ENCODE results near the gene MORC2. TPM values are rescaled to one million over a fixed set of nuclear protein-coding genes. Genes with fewer than 3 reads are reported as not detected.

MORC2 gene
- total and polyA plus RNA-seq, 2 of the 13 experiments (the other 11 are each of a cell fraction or from before 2014, with no cell fraction given), result 11.9 to 18.3 TPM

DNA sequence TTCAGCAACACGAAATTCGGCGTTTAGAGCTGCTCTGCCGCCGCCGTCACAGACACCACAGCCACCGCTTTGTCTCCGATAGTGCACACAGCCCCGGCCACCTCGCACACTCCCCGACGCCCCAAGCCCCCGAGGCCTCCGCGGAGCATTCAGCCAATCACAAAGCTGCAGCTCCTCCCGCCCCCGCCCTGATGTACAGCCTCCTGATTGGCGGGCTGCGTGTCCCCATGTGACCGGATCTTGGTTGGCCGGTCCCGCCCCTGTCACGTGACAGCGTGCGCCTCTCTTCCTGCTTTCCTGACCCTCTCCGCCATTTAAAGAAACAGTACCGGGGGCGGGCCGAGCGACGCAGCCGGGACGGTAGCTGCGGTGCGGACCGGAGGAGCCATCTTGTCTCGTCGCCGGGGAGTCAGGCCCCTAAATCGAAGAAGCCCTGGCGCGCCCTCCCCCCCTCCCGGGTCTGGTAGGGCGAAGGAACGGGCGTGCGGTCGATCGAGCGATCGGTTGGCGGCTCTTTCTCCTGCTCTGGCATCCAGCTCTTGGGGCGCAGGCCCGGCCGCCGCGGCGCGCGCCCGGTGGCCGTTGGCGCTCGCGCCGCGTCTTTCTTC, 454 bp upstream of the MORC2 start, which contains the start of gene TUG1 (continued):
- TF ChIP-seq, protein P1, sequence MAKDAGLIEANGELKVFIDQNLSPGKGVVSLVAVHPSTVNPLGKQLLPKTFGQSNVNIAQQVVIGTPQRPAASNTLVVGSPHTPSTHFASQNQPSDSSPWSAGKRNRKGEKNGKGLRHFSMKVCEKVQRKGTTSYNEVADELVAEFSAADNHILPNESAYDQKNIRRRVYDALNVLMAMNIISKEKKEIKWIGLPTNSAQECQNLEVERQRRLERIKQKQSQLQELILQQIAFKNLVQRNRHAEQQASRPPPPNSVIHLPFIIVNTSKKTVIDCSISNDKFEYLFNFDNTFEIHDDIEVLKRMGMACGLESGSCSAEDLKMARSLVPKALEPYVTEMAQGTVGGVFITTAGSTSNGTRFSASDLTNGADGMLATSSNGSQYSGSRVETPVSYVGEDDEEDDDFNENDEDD (CRISPR knock-in tag; IDR thresholded peaks at IDR 0.05; ENCODE audit: borderline replicate concordance), result peak; percentile 63; the same call in 1 of the 2 replicates
- TF ChIP-seq RXRB (CRISPR knock-in tag; IDR thresholded peaks at IDR 0.05; ENCODE audit: borderline replicate concordance) (peak; percentile 49; the same call in 1 of the 2 replicates), ZNF790 (CRISPR knock-in tag; IDR thresholded peaks at IDR 0.05; ENCODE audit: borderline replicate concordance) (peak; percentile 60; the same call in 1 of the 2 replicates), PAF1 (CRISPR knock-in tag; IDR thresholded peaks at IDR 0.05) (no peak), SKI (IDR thresholded peaks at IDR 0.05; ENCODE audit: partially characterized antibody) (peak; percentile 24), ZNF33A (CRISPR knock-in tag; IDR thresholded peaks at IDR 0.05; ENCODE audit: borderline replicate concordance) (no peak), ZNF768 (CRISPR knock-in tag; IDR thresholded peaks at IDR 0.05) (no peak), AGO2 (optimal IDR thresholded peaks at IDR 0.05; ENCODE audit: low read depth, low read length) (peak; percentile 79), ZNF841 (CRISPR knock-in tag; IDR thresholded peaks at IDR 0.05; ENCODE audit: borderline replicate concordance) (0 out of 2 replicates have a peak, but pooled peaks have one; percentile 55), NFYC (CRISPR knock-in tag; IDR thresholded peaks at IDR 0.05) (peak; percentile 92), ZNF205 (CRISPR knock-in tag; IDR thresholded peaks at IDR 0.05) (peak; percentile 78), NR1H2 (CRISPR knock-in tag; IDR thresholded peaks at IDR 0.05; ENCODE audit: borderline replicate concordance, low read depth) (0 out of 2 replicates have a peak, but pooled peaks have one; percentile 49), TP53 (CRISPR knock-in tag; conservative IDR thresholded peaks at IDR 0.05) (no peak)
- TF ChIP-seq, protein P2, sequence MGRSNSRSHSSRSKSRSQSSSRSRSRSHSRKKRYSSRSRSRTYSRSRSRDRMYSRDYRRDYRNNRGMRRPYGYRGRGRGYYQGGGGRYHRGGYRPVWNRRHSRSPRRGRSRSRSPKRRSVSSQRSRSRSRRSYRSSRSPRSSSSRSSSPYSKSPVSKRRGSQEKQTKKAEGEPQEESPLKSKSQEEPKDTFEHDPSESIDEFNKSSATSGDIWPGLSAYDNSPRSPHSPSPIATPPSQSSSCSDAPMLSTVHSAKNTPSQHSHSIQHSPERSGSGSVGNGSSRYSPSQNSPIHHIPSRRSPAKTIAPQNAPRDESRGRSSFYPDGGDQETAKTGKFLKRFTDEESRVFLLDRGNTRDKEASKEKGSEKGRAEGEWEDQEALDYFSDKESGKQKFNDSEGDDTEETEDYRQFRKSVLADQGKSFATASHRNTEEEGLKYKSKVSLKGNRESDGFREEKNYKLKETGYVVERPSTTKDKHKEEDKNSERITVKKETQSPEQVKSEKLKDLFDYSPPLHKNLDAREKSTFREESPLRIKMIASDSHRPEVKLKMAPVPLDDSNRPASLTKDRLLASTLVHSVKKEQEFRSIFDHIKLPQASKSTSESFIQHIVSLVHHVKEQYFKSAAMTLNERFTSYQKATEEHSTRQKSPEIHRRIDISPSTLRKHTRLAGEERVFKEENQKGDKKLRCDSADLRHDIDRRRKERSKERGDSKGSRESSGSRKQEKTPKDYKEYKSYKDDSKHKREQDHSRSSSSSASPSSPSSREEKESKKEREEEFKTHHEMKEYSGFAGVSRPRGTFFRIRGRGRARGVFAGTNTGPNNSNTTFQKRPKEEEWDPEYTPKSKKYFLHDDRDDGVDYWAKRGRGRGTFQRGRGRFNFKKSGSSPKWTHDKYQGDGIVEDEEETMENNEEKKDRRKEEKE (IDR thresholded peaks at IDR 0.05), result no peak
- TF ChIP-seq, protein P3, sequence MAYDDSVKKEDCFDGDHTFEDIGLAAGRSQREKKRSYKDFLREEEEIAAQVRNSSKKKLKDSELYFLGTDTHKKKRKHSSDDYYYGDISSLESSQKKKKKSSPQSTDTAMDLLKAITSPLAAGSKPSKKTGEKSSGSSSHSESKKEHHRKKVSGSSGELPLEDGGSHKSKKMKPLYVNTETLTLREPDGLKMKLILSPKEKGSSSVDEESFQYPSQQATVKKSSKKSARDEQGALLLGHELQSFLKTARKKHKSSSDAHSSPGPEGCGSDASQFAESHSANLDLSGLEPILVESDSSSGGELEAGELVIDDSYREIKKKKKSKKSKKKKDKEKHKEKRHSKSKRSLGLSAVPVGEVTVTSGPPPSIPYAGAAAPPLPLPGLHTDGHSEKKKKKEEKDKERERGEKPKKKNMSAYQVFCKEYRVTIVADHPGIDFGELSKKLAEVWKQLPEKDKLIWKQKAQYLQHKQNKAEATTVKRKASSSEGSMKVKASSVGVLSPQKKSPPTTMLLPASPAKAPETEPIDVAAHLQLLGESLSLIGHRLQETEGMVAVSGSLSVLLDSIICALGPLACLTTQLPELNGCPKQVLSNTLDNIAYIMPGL (CRISPR knock-in tag; IDR thresholded peaks at IDR 0.05; ENCODE audit: borderline replicate concordance in 1 of 2, low read depth in 1 of 2), result peak; percentile 69 to 76; a peak in 3 of 4 replicates
- TF ChIP-seq, protein P4, sequence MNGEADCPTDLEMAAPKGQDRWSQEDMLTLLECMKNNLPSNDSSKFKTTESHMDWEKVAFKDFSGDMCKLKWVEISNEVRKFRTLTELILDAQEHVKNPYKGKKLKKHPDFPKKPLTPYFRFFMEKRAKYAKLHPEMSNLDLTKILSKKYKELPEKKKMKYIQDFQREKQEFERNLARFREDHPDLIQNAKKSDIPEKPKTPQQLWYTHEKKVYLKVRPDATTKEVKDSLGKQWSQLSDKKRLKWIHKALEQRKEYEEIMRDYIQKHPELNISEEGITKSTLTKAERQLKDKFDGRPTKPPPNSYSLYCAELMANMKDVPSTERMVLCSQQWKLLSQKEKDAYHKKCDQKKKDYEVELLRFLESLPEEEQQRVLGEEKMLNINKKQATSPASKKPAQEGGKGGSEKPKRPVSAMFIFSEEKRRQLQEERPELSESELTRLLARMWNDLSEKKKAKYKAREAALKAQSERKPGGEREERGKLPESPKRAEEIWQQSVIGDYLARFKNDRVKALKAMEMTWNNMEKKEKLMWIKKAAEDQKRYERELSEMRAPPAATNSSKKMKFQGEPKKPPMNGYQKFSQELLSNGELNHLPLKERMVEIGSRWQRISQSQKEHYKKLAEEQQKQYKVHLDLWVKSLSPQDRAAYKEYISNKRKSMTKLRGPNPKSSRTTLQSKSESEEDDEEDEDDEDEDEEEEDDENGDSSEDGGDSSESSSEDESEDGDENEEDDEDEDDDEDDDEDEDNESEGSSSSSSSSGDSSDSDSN (CRISPR knock-in tag; IDR thresholded peaks at IDR 0.05), result peak; percentile 61; the same call in 1 of the 2 replicates
- TF ChIP-seq, protein P5, sequence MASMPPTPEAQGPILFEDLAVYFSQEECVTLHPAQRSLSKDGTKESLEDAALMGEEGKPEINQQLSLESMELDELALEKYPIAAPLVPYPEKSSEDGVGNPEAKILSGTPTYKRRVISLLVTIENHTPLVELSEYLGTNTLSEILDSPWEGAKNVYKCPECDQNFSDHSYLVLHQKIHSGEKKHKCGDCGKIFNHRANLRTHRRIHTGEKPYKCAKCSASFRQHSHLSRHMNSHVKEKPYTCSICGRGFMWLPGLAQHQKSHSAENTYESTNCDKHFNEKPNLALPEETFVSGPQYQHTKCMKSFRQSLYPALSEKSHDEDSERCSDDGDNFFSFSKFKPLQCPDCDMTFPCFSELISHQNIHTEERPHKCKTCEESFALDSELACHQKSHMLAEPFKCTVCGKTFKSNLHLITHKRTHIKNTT (CRISPR knock-in tag; IDR thresholded peaks at IDR 0.05), result no peak
- TF ChIP-seq, protein P6, sequence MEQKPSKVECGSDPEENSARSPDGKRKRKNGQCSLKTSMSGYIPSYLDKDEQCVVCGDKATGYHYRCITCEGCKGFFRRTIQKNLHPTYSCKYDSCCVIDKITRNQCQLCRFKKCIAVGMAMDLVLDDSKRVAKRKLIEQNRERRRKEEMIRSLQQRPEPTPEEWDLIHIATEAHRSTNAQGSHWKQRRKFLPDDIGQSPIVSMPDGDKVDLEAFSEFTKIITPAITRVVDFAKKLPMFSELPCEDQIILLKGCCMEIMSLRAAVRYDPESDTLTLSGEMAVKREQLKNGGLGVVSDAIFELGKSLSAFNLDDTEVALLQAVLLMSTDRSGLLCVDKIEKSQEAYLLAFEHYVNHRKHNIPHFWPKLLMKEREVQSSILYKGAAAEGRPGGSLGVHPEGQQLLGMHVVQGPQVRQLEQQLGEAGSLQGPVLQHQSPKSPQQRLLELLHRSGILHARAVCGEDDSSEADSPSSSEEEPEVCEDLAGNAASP (CRISPR knock-in tag; IDR thresholded peaks at IDR 0.05; ENCODE audit: borderline replicate concordance), result peak; percentile 58

Data from HepG2 (cell line).